ENCODE data around the gene SMIM7. TPM values are rescaled to one million over a fixed set of nuclear protein-coding genes. Genes with fewer than 3 reads are reported as not detected.

Gene SMIM7
- total RNA-seq, 2 experiments from 2014 or later: 56.1 to 56.3 TPM

GRCh38 chr19:16627193-16627927 lies 32.6 kb downstream of the SMIM7 start:
- CTCF ChIA-PET: interaction anchor here (1.1 to 1.8 kb wide), 4 partner anchors 36 to 54 kb away, joined by 3 to 6 read pairs (median 4); no protein-coding TSS in a partner anchor
- POLR2A ChIA-PET: interaction anchor here (0.5 to 4.6 kb wide), 10 partner anchors 17 to 548 kb away, joined by 3 to 28 read pairs (median 6); partner anchors contain the start of genes C19orf44, CALR3, HAUS8 and MYO9B

DNA sequence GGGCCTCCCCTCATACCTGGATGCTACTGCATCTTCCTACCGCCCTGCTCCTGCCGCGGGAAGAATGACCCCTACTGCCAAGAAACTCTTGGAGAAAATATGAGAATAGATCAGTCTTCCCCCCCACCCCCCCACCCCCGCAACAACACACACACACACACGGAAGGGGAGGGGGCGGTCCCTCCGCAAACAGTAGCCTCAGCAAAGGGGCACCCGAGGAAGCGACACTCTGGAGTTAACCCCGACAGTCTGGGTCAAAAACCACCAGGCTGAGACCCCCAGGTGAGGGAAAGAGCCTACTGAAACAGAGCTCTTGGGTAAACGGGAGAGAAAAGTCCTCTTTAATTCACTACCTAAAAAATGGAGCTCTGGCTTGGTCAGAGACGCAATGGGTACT lies 33.1 kb downstream of the SMIM7 start:
- ChIA-PET POLR2A (interaction anchor here (0.6 to 4.6 kb wide), 6 partner anchors 39 to 547 kb away, joined by 3 to 28 read pairs (median 7); partner anchors contain the start of genes C19orf44 and CALR3), CTCF (interaction anchor here (1.2 to 1.8 kb wide), 2 partner anchors 36 to 54 kb away, joined by 3 to 6 read pairs; no protein-coding TSS in a partner anchor)

DNA sequence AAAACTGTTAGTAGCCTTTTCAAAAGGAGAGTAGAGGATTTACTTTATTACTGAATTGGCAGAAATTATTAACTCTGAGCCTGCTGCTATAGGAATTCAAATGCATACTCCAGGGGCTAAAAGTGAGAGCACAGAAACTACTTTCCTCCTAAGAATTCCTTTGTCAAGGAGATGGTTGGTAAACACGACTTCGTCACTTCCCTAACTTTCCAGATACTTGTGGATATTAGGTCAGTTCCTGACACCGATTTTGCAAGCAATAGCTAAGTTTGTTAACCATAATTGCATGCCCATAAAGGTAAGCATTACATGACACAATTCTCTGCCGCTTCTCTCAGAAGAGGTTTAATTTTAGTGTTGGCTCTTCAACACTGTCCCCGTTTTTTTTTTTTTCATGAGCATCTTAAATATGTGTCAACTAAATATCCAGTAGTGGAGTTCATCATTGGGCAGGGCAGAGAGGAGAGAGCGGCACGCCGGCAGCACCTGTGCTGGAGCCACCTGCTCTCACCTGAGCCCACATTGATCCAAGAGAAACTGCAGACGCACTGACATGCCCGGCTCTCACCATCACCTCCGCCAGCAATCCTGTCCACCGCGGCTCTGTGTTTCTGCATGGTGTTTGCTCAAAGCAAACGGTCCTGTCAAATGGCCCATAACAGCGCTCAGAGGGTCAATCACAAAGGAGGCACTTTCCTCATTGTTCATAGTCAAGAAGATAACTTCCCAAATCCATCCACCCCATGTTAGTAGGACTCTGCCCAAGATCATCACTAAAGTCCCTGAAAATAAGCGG lies 34.6 kb downstream of the SMIM7 start:
- POLR2A ChIA-PET: no interaction called here
- CTCF ChIA-PET: interaction anchor here (2.1 kb wide), 1 partner anchor 38 kb away, joined by 4 read pairs; no protein-coding TSS in a partner anchor

DNA sequence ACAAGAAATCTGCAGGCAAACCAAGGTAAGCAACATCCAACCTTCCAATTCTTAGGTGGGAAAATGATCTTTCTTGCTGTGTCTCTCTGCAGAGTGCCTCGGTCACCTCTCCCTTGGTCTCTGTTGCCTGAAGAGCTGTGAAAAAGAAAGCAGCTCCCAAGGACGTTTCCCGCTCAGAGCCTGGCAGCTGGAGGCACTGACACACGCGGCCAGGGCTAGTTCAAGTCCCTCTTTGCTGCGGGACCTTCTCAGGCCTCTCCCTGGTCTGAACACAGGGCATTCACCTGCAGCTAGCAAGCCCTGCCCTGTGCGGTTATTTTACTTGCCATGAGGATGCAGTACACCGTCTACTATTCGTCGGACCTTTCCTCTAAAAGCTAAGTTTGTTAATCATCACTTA lies 35.7 kb downstream of the SMIM7 start:
- CTCF ChIA-PET: interaction anchor here (2.1 kb wide), 1 partner anchor 37 kb away, joined by 4 read pairs; no protein-coding TSS in a partner anchor
- POLR2A ChIA-PET: interaction anchor here (0.6 kb wide), 1 partner anchor 81 kb away, joined by 9 read pairs; no protein-coding TSS in a partner anchor

GRCh38 chr19:16623576-16623975 lies 36.4 kb downstream of the SMIM7 start:
- POLR2A ChIA-PET: no interaction called here
- CTCF ChIA-PET: interaction anchor here (2.1 kb wide), 1 partner anchor 36 kb away, joined by 4 read pairs; no protein-coding TSS in a partner anchor

GRCh38 chr19:16623066-16623465 lies 36.9 kb downstream of the SMIM7 start:
- ChIA-PET CTCF (interaction anchor here (2.1 kb wide), 1 partner anchor 36 kb away, joined by 4 read pairs; no protein-coding TSS in a partner anchor), POLR2A (interaction anchor here (0.5 kb wide), 1 partner anchor 11 kb away, joined by 8 read pairs; no protein-coding TSS in a partner anchor)

GRCh38 chr19:16621165-16621800 lies 38.7 kb downstream of the SMIM7 start:
- CTCF ChIA-PET: no interaction called here
- POLR2A ChIA-PET: no interaction called here

GRCh38 chr19:16620584-16620983 lies 39.4 kb downstream of the SMIM7 start:
- ChIA-PET POLR2A (no interaction called here), CTCF (interaction anchor here (0.6 kb wide), 1 partner anchor 66 kb away, joined by 3 read pairs; no protein-coding TSS in a partner anchor)

- ChIA-PET POLR2A (no interaction called here), CTCF (no interaction called here)
Observed at GRCh38 chr19:16620018-16620417, 39.9 kb downstream of the SMIM7 start.

DNA sequence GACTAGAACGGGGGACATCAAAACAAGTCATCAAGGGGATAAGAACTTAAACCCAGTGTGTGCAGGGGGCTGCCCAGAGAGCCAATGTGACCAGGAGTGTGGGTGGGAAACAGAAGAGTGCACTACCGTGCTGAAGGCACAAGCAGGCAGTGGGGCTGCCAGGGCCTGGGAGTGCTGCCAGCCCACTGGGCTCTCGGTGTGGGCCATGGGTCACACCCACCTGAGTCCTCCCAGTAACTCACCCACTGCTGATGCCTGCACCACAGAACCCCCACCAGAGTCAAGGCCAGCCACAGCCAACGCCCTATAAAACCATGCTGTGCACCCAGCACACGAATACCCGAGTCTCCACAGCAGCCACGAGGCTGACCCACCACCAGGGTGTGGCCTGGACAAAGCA lies 40.5 kb downstream of the SMIM7 start:
- POLR2A ChIA-PET: no interaction called here
- CTCF ChIA-PET: no interaction called here

GRCh38 chr19:16618248-16618647 lies 41.7 kb downstream of the SMIM7 start:
- CTCF ChIA-PET: interaction anchor here (0.7 to 1.2 kb wide), 2 partner anchors 34 to 49 kb away, joined by 3 to 4 read pairs; no protein-coding TSS in a partner anchor
- POLR2A ChIA-PET: interaction anchor here (0.5 kb wide), 1 partner anchor 24 kb away, joined by 5 read pairs; no protein-coding TSS in a partner anchor

DNA sequence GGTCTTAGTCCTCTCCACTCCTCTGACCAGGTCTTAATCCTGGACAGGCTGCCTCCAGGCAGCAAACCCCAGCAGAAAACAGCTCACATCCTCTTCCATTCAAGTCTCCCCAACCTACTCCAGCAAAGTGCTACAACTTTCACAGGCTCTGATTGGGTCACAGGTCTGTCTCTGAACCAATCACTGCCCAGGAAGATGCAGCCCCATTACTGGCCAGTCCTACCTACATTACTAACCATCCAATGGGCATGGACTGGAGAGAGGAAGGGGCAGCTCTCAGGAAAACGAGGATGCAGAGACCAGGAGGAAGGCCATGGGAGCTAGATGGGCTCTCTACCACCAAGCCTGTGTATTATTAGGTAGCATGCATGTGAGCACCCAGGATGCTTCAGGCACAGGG lies 44.1 kb downstream of the SMIM7 start:
- POLR2A ChIA-PET: no interaction called here
- CTCF ChIA-PET: interaction anchor here (0.6 kb wide), 2 partner anchors 521 to 651 kb away, joined by 3 read pairs; no protein-coding TSS in a partner anchor

- ChIA-PET CTCF (no interaction called here), POLR2A (interaction anchor here (0.6 to 0.7 kb wide), 2 partner anchors 40 to 121 kb away, joined by 3 to 4 read pairs; no protein-coding TSS in a partner anchor)
Observed at GRCh38 chr19:16614941-16615340, 45.0 kb downstream of the SMIM7 start.

DNA sequence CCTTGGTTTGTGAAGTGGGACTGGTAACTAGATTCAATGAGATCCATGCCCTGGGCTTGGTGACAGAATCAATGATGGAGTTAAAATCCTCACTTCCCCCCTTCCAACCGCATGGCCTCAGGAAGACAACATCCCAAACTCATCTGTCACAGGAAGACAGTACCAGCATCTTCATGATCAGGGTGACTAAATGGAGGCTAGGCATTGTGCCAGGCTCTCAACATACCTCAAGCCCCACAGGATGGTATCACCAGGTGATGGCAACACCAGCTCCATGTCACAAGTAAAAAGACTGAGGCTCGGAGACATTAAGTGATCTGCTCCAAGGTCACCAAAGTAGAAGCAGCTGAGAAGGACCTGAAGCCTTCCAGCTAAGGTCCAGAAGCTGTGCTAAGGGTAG lies 46.1 kb downstream of the SMIM7 start:
- CTCF ChIA-PET: no interaction called here
- POLR2A ChIA-PET: no interaction called here

- ChIA-PET CTCF (no interaction called here), POLR2A (no interaction called here)
Observed at GRCh38 chr19:16612636-16613035, 47.3 kb downstream of the SMIM7 start.

- CTCF ChIA-PET: no interaction called here
- POLR2A ChIA-PET: no interaction called here
Observed at GRCh38 chr19:16611121-16611520, 48.8 kb downstream of the SMIM7 start.

DNA sequence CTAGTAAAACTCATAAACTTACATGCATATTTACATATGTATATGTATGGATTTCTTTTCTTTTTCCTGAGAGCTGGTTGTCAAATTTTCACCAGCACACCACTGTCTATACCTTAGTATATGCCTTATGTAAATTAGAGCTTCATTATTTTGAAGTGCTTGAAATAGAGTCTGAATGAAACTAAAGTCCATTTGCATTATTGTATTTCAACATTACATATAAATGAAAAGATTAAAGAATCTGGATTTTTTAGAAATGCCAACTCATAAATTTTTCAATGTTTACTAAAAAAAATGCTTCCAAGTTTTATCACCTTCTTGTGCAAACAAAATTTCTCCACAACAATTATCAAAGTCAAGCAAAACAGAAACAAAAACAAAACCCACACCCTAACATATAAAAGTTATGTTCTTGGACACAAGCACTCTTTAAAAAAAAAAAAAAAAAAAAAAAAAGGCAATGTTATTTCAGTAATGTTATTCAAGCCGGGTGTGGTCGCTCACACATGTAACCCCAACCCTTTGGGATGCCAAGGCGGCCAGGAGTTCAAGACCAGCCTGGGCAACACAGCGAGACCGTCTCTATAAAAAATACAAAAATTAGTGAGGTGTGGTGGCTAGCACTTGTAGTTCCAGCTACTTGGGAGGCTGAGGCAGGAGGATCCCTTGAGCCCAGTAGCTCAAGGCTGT lies 50.3 kb downstream of the SMIM7 start:
- ChIA-PET POLR2A (interaction anchor here (0.7 to 1.1 kb wide), 2 partner anchors 19 to 21 kb away, joined by 3 read pairs; partner anchors contain the start of gene MED26), CTCF (interaction anchor here (0.6 to 0.9 kb wide), 2 partner anchors 81 to 162 kb away, joined by 3 to 4 read pairs; no protein-coding TSS in a partner anchor)

- ChIA-PET CTCF (interaction anchor here (0.6 kb wide), 1 partner anchor 106 kb away, joined by 4 read pairs; no protein-coding TSS in a partner anchor), POLR2A (no interaction called here)
Observed at GRCh38 chr19:16608290-16608739, 51.6 kb downstream of the SMIM7 start.
